VCaP (cell line): Measurements from ENCODE around the gene FOXK1.
A peak's percentile ranks its signal among the peaks of the same experiment; 100 is the strongest.

ENCODE experiments used
- H3K27ac ChIP-seq: fragments of 450-650 bp; 2 replicates; pipeline ENCODE4 v1.5.1; 2017
- TF ChIP-seq, protein P1 (sequence below): fragments of 450-650 bp; conservative IDR thresholded peaks from 2 replicates; pipeline ENCODE4 v1.5.1; 2017; ENCODE audit warnings: mild to moderate bottlenecking, moderate library complexity

Gene FOXK1

DNA sequence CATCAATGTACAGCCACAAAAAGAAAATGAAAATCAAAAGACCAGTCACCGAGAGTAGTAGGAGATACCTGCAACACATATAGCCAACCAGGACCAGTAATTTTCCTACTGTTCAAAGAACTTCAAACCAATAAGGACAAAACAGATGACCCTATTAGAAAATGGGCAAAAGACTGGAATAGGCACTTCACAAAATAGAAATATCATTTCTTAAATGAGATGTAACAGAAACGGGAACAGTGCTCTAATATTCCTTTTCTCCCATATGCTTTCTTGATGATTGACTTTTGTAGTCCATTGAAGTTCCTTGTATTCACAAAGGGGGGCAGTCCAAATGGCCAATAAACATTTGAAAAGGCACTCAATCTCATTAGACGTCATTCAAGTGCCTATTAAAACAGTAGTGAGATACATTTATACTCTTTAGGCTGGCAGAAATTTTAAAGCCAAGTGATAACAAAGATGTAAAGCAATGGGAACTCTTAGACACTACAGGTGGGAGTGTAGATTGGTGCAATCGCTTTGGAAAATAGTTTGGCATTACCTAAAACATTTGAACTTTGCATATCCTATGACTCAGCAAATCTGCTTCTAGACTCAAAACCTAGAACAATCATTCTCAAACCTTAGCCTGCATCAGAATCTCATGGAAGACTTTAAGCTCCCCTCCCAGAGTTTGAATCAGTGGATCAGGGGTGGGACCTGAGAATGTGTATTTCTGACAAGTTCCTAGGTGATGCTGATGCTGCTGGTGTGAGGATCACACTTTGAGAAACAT lies 24.3 kb upstream of the FOXK1 start:
- TF ChIP-seq, protein P1, sequence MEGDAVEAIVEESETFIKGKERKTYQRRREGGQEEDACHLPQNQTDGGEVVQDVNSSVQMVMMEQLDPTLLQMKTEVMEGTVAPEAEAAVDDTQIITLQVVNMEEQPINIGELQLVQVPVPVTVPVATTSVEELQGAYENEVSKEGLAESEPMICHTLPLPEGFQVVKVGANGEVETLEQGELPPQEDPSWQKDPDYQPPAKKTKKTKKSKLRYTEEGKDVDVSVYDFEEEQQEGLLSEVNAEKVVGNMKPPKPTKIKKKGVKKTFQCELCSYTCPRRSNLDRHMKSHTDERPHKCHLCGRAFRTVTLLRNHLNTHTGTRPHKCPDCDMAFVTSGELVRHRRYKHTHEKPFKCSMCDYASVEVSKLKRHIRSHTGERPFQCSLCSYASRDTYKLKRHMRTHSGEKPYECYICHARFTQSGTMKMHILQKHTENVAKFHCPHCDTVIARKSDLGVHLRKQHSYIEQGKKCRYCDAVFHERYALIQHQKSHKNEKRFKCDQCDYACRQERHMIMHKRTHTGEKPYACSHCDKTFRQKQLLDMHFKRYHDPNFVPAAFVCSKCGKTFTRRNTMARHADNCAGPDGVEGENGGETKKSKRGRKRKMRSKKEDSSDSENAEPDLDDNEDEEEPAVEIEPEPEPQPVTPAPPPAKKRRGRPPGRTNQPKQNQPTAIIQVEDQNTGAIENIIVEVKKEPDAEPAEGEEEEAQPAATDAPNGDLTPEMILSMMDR = no peak

DNA sequence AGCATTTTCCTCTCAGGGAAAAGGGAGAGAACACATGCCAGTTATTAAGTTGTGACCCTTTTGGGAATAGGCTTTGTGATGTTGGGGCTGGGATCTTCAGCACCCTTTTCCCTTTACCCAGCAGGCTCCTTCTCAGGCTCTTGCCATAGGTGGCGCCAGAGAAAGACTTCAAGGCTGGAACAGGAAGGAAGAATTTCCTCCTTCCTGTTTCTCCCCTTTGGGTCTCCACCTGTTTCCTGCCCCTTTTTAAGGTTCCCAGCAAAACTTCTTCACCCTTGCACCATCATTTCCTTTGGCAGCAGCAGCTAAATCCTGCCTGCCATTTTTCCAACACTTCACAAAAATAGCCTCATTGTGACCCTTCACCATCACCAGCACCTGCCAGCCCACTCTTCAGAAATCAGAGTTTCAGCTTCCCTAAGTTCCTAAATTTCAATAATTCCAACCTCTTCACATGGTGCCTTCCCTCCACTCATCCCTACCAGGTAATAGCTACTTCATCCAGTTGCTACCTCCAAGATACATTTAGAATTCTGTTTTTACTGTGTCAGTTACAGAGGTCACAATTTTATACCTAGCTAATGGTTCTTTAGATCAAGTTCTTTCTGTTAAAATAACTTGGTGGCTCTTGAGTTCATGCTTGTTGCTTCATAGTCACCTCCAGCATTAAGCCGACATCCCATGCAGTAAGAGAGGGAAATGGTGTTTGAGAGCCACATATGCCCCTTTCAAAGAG lies 22.4 kb upstream of the FOXK1 start:
- TF ChIP-seq, protein P1 = no peak

More for the DNA sequence above, 24.3 kb upstream of the FOXK1 start:
- H3K27ac ChIP-seq = no peak overlapping the region

DNA sequence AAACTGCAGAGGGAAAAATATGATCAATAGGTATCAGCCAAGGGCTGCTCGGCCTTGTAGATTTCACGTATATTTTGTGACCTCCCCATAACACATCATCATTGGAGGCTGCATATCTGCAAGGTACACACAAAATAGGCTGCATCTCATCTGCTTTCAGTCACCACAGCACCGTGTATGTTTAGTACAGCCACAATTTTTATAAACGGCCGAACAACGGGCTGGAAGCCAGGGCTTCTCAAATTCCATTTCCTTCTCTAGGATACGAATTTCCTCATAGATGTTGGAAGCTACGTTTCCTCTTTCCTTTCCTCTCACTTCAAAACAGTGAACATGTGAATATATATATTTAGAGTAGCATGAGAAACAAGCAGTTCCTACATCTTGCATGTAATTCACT lies 20.2 kb upstream of the FOXK1 start:
- H3K27ac ChIP-seq = peak overlapping the region; percentile 68
- TF ChIP-seq, protein P1 = no peak

More for the DNA sequence above, 22.4 kb upstream of the FOXK1 start:
- H3K27ac ChIP-seq = no peak overlapping the region

DNA sequence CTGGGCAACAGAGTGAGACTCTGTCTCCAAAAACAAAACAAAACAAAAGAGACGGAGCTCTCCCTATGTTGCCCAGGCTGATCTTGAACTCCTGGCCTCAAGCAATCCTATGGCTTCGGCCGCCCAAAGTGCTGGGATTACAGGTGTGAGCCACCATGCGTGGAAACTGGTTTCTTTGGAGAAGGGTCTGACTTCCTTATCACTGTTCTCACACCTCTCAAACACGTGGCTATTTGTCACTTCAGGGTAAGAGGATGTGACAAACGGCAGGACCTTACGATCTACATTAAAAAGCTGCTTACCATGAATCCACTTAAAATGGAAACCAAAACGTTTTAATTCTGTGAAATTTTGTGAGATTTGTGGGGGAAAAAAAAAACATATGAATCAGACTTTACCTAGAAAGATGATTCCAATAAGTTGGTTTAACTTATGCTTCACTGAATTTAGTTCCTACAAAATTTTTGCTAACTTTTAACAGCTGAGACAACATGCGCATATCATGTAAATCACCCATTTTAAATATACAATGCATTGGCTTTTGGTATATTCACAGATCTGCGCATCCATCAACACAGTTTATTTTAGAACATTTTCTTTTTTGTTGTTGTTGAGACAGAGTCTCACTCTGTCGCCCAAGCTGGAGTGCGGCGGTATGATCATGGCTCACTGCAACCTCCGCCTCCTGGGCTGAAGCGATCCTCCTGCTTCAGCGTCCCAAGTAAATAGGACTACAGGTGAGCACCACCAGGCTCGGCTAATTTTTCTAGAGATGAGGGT lies 18.7 kb upstream of the FOXK1 start:
- H3K27ac ChIP-seq = no peak overlapping the region
- TF ChIP-seq, protein P1 = no peak

DNA sequence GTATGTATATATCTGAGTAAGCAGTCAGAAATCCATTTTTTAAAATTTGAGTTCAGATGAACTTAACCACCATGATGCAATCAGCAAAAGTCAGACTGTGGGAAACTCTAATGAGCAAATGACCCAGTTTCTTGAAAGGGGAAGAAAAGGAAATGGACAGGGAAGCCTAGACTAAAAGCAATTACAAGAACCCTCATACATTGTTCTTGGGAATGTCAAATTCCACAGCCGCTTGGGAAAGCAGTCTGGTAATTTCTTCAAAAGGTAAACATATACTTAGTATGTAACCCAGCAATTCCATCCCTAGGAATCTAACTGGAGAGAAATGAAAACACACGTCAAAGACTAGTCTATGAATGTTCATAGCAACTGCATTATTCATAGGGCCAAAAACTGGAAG lies 16.4 kb upstream of the FOXK1 start:
- TF ChIP-seq, protein P1 = no peak
- H3K27ac ChIP-seq = no peak overlapping the region

DNA sequence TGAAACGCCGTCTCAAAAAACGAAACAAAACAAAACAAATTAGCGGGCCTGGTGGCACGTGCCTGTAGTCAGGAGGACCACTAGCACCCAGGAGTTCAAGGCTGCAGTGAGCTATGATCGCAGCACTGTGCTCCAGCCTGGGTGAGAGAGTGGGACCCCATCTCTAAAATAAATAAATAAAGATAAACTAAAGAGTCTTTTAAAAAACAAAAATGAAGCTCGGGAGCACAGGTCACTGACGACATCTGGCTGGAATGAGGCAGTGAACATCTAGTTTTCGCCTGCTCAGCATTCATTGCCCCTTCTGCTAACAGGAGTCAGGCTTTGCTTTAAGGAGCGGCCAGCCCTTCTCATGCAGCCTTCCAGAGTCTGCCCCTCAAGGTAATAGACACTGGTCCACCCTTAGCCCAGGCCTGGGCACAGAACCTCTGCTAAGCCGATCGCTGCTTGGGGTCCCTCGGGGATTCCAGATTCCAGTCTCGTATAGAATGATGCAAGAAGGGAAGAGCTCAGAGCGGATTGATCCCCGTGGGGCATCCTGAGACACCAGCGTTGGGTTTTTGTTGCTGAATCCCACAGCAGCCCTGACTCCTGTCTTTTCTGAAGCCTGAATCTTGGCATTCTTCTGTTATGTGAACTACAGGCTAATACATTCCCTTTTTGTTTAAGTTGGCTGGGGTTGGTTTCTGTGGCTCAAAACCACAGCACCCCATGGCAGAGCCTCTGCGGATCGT lies 14.2 kb upstream of the FOXK1 start:
- H3K27ac ChIP-seq = no peak overlapping the region
- TF ChIP-seq, protein P1 = no peak
